AG09309 (cell line): Measurements from ENCODE around the gene AMTN.

Experiments
- DNase-seq: peaks from one replicate; pipeline ENCODE4 v3.0.0-alpha.2; 2010; ENCODE audit warnings: low read depth
- H3K4me3 ChIP-seq: 2 replicates; pipeline ENCODE4 v1.5.1; 2011; ENCODE audit warnings: mild to moderate bottlenecking, low read depth, low read length, moderate library complexity; ENCODE audit not compliant: control insufficient read depth
- CTCF ChIP-seq: IDR thresholded peaks from 2 replicates; pipeline ENCODE4 v1.5.1; 2011; ENCODE audit warnings: mild to moderate bottlenecking, low read depth, low read length, inconsistent platforms; ENCODE audit not compliant: insufficient read depth, control insufficient read depth; ENCODE audit errors: missing control alignments

AMTN gene

GRCh38 chr4:70556856-70557255 lies 38.5 kb downstream of the AMTN start:
- DNase-seq = no peak
- TF ChIP-seq CTCF = no peak
- H3K4me3 ChIP-seq = no peak overlapping the region

- peak; percentile 84 for TF ChIP-seq CTCF
- DNase-seq = peak; percentile 3
- H3K4me3 ChIP-seq = no peak overlapping the region
Measured at GRCh38 chr4:70559211-70559830, 41.0 kb downstream of the AMTN start.

GRCh38 chr4:70559924-70560323 lies 41.6 kb downstream of the AMTN start:
- DNase-seq = no peak
- TF ChIP-seq CTCF = no peak

GRCh38 chr4:70564033-70564432 lies 45.7 kb downstream of the AMTN start:
- TF ChIP-seq CTCF = no peak
- H3K4me3 ChIP-seq = no peak overlapping the region
- DNase-seq = no peak

More at GRCh38 chr4:70559924-70560323, 41.6 kb downstream of the AMTN start:
- no peak overlapping the region for H3K4me3 ChIP-seq

GRCh38 chr4:70570796-70571195 lies 52.4 kb downstream of the AMTN start:
- no peak for DNase-seq
- TF ChIP-seq CTCF = no peak
- no peak overlapping the region for H3K4me3 ChIP-seq

- DNase-seq = no peak
Measured at GRCh38 chr4:70571772-70572171, 53.4 kb downstream of the AMTN start.

More at GRCh38 chr4:70571772-70572171, 53.4 kb downstream of the AMTN start:
- no peak overlapping the region for H3K4me3 ChIP-seq
- no peak for TF ChIP-seq CTCF
